GM19240 (cell line): ENCODE results near the gene WDFY2.

ENCODE experiments used
- DNase-seq: peaks from one replicate; pipeline ENCODE4 v3.0.0; 2011; ENCODE audit warnings: low spot score; ENCODE audit not compliant: insufficient read length

WDFY2 gene

GRCh38 chr13:51786425-51787265, 202.4 kb downstream of the WDFY2 start:
- DNase-seq: no peak

DNA sequence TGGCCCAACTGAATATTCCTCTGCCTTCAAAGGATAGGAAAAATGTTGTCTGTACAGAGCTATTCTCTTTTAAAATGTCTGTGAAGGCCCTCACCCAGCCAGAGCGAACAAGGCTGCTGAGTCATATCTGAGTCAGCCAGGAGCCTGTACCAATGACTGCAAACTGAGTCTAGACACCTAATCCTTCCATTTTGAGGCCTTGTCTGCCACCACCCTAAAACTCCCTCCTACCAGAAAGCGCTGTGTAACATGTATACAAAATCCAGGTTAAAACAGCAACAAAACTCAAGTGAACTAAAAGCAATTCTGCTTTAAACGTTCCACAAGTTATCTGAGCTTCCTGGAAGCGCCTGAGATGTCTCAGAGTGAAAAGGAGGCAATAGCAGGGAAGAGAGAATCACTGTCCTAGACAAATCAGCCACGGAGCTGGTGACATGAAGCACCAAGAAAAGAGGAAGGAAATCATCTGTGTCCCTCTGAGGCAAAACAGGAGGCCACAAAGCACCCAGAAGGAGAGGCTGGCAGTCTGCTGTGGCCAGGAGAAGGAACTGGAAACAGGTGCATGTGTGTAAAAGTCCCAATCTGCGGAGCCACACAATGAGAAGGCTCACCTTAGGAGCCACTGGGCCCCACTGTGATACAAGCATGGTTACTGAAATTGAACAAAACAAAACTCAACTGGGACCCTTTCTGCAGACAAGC, 209.5 kb downstream of the WDFY2 start:
- no peak for DNase-seq

GRCh38 chr13:51794964-51795363, 210.7 kb downstream of the WDFY2 start:
- no peak for DNase-seq

- no peak for DNase-seq
Observed at GRCh38 chr13:51795419-51795818, 211.2 kb downstream of the WDFY2 start.

GRCh38 chr13:51796546-51796945, 212.3 kb downstream of the WDFY2 start:
- no peak for DNase-seq

DNA sequence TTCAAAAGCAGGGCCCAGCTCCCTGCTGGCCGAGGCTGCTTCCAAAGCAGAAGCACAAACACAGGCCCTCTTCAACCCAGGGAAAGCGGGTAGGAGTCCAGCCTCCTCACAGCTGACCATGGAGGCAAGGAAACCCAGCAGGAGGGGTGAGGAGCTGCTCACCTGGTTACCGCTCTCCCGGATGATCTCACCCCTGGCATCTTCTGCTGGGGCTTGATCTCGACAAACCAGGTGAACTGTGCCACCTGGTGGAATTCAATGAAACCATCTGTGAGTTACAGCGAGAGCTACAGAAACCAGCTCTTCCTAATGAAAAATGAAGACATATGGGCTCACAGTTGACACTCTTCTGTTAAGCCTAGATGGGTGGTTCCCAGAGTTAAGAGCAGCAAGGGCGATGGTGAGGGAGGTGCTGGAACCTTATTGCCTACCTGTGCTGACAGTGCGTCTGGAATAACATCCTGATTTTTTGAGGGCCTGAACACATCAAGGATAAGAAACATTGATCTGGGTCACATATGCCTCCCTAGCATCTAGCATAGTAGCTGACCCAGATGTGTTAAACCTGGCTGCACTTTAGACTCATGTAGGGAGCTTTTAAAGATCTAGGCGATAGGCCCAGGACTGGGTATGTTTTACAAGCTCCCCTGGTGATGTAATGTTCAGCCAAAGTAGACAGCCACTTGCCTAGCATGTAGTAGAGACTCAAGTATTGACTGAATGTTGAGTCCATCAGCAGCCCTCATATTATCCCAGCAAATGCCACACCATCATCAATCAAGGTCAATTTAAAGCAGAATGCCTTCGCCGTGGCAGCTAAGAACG, 213.6 kb downstream of the WDFY2 start:
- no peak for DNase-seq

GRCh38 chr13:51799261-51799660, 215.0 kb downstream of the WDFY2 start:
- DNase-seq: no peak

DNA sequence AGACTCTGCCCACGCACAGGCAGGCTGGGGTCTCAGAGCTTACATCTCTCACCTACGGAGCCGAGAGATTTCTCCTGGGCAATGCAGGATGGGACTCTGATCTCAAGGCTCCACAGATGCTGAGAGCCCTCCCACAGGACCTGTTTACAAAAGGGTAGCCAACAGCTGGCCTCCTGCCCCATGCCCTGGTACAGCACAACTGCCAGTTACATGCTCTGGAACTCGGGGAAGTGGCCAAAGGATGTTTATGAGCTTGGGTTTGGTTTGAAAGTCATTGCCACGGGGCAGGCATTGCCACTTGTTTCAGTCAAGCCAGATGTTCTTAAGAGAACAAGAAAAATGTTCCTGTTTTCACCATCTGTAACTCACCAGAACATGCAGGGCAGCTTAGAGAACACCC, 216.2 kb downstream of the WDFY2 start:
- no peak for DNase-seq

DNA sequence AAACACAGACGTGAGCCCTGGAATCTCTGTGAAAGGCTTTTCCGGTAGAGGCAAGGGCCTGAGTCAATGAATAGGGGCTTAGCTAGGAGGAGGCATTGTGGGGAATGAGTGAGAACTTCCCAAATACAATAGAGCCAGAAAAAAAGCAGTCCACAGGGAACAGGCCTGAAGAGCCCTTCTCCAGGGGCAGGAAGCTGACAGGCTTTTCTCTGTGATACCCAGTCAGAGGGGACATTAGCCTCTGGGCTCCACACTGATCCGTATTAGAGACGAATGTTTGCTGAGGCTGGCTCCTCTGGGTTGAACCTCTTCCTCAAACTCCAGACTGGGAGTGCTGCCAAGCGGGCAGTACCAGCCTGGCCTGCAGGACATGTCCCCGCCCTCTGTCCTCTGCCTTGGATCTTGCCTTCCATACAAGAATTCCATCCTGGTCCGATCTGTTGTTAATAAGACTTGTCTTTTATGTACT, 217.4 kb downstream of the WDFY2 start:
- no peak for DNase-seq

GRCh38 chr13:51802631-51803418, 218.6 kb downstream of the WDFY2 start:
- DNase-seq: no peak

DNA sequence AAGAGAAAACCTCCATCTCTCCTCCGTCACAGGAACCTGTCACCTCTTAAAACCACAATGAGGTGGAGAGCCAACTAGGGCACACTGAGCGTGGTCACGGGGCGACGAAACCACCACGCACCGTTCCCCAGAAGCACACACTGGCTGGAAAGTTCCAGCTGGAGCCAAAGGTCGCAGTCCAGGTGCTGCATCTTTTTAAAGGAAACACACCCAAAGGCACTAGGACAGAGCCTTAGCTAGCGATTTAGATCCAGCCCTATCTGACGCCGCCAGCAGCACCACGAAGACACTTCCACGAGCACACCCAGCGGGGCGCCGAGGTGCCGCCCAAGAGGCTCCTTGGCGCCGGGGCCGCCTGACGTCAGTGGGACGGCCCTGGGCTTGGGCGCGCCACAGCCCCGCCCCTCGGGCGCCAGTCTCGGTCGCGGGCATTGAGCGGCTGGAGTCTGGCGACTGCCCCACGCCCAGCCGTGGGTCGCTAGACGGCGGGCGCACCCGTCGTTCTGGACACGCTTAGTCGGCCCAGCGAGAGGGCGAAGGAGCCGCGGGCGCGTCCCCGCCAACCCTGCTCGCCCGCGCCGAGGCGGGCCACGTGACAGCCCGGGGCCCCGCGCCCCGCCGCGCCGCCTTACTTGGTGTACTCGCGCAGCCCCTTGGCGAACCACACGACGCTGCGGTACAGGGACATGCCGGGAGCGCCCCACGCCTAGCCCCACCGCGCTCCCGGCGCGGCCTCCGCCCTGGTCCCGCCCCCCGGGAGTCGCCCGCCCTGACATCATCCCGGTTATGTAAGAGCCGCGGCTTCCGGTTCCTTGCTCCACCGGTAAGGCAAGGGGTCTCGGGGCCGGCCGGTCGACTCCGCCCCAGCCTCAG, 219.4 kb downstream of the WDFY2 start, which contains the start of gene DHRS12:
TSS of gene DHRS12 (minus strand) at position 742 of the 873 bp plus-strand sequence. CDS start 4,504 bp downstream, outside the sequence.
- DNase-seq: peak; percentile 77

GRCh38 chr13:51804295-51805172, 220.3 kb downstream of the WDFY2 start:
- DNase-seq: no peak

DNA sequence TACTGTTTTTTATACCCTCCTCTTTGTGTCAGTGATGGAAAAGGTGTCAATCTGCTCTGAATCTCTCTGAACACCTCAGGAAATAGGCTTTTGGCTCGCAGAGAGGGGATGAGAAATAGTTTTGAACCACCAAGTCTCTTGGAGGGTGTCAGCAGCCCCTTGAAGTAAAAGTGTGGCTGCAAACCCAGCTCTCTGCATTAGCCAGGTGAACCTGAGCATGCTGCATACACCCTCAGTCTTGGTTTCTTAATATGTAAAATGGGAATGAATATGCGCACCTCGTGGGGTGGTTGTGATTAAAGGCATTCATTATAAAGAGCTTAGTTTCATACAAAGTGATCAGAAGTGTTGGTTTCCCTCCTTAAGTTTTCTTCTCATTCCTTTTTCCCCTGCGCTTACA, 221.1 kb downstream of the WDFY2 start:
- no peak for DNase-seq

GRCh38 chr13:51805925-51806324, 221.7 kb downstream of the WDFY2 start:
- DNase-seq: no peak

- DNase-seq: no peak
Observed at GRCh38 chr13:51806566-51806965, 222.3 kb downstream of the WDFY2 start.

DNA sequence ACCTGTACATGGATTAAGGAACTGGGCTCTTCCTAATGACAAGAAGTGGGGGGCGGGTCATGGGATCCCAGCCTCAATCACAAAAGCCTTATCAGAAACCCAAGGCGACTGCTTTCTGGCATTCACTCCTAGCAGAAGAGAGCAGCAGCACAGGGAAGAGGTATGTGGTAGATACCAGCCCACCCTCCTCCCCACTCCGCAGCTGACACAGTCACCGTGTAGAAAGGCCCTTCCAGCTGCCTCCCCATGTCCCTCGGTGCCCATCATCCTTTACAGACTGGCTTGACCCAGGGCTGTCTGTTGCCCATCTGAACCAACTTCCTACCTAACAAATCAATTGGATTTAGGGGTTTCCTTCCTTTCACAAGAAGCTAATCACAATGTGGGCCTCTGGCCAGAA, 222.8 kb downstream of the WDFY2 start:
- DNase-seq: no peak

DNA sequence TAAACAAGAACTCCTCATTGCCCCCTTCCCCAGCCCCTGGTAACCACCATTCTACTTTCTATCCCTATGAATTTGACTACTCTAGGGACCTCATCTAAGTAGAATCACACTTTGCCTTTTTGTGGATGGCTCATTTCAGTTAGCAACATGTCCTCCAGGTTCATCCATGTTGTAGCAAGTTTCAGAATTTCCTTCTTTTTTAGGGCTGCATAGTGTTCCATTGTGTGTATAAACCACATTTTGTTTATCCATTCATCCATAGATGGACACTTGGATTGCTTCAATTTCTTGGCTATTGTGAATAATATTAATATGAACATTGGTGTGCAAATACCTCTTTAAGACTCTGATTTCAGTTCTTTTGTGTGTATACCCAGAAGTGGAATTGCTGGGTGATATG, 224.5 kb downstream of the WDFY2 start:
- DNase-seq: no peak

GRCh38 chr13:51811046-51811445, 226.8 kb downstream of the WDFY2 start:
- DNase-seq: no peak

DNA sequence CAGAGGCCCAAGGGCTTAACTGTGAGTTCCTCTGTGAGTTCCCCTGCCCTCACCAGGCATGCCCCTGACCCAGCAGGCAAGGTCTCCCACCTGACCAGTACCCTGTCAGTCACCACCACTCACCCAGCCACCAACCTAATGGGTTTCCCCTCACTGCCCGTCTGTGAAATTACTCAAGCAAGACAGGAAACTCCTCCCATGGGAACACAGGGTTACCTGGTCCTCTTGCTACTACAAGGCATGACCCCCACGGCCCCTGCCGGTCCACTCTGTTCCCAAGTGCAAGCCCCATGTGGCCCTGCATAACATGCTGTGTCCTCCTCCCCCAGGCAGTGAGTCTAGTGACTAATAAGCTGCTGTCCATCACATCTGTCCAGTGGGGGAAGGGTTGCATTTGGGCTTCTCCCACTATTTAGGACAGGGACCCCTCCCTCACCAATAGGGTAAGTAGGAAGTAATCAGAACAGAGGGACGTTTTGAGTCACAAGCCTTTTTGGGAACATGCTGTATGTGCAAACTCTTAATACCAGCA, 227.7 kb downstream of the WDFY2 start:
- no peak for DNase-seq
